B cell (primary cell): ENCODE measurements around the gene MICALL2.

ENCODE experiments used
- EZH2 ChIP-seq: IDR thresholded peaks from 2 replicates; pipeline ENCODE4 v1.6.1; 2012; ENCODE audit warnings: borderline replicate concordance, low read depth, mild to moderate bottlenecking, moderate library complexity, low read length; ENCODE audit not compliant: insufficient read depth, poor library complexity, severe bottlenecking
- TF ChIP-seq, protein P1 (sequence below): fragments of 200-600 bp; IDR thresholded peaks from one replicate; pipeline ENCODE4 v1.8.0; 2022; ENCODE audit warnings: antibody characterized with exemption, mild to moderate bottlenecking

- TF ChIP-seq, protein P1, sequence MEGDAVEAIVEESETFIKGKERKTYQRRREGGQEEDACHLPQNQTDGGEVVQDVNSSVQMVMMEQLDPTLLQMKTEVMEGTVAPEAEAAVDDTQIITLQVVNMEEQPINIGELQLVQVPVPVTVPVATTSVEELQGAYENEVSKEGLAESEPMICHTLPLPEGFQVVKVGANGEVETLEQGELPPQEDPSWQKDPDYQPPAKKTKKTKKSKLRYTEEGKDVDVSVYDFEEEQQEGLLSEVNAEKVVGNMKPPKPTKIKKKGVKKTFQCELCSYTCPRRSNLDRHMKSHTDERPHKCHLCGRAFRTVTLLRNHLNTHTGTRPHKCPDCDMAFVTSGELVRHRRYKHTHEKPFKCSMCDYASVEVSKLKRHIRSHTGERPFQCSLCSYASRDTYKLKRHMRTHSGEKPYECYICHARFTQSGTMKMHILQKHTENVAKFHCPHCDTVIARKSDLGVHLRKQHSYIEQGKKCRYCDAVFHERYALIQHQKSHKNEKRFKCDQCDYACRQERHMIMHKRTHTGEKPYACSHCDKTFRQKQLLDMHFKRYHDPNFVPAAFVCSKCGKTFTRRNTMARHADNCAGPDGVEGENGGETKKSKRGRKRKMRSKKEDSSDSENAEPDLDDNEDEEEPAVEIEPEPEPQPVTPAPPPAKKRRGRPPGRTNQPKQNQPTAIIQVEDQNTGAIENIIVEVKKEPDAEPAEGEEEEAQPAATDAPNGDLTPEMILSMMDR = no peak
- TF ChIP-seq EZH2 = no peak
Observed at GRCh38 chr7:1385086-1385808, 74.0 kb downstream of the MICALL2 start.
